Measurements from ENCODE around the gene GDF15.
A peak's percentile ranks its signal among the peaks of the same experiment; 100 is the strongest.
"Not testable (repeated sequence)": the region's sequence is repeated elsewhere in the genome, so short reads cannot be mapped to it uniquely, and the experiment has no call there.

The GDF15 gene

DNA sequence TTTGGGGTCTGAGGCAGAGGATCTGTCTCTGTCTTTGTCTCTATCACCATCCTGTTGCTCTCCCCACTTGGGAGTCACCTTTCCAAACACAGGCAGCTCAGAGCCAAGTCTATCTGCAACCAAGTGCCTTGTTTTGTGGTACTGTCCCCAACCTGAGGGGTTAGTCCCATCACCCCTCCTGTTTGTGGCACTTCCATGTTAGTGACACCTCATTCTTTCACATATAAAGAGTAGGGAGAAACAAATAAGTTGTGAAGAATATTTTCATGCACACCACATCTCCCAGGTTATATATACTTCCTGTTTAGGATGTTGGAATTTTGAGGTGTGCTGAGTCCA lies 3.7 kb downstream of the GDF15 start:
- no peak for DNase-seq
- intact Hi-C loops (cut with DNase I): loop anchor here (10.0 kb wide), 1 partner anchor 175 kb away; no protein-coding TSS in a partner anchor

DNA sequence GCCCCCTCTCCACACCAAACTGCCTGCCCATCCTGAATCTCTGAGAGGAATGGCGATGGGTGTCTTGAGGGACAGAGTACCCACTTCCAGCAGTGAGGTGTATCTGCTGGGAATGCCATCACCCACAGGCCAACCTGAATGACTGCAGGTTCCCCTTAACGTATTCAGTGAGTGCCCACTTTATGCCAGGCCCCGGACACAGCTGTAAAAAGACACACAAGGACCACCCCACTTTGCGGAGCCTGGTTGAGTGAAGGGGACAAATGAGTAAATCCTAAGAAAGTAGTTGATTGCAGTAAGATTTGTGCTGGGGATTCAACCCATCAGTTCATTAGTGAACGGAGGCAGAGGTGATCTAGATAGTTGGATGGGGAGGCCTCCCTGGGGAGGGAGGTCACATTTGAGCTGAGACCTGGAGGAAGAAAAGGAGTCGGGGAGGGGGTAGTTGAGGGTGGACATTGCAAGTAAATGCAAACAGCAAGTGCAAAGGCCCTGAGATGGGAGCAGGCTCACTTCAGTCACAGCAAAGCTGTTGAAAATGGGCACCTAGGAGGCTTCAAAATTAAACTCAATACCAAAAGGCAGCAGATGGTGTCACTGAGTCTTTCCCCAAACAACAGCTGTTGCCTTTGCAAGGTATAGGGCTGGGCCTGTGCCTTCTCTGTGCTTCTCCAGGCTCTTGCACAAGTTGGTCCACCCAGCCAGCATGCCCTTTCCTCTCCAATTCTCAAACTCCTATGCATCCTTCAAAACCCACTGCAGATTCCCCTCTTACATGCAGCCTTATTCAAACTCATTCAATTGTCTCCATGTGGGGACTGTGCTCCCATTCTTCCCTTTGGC lies 4.3 kb downstream of the GDF15 start:
- intact Hi-C loops (cut with DNase I): loop anchor here (10.0 kb wide), 1 partner anchor 175 kb away; no protein-coding TSS in a partner anchor

DNA sequence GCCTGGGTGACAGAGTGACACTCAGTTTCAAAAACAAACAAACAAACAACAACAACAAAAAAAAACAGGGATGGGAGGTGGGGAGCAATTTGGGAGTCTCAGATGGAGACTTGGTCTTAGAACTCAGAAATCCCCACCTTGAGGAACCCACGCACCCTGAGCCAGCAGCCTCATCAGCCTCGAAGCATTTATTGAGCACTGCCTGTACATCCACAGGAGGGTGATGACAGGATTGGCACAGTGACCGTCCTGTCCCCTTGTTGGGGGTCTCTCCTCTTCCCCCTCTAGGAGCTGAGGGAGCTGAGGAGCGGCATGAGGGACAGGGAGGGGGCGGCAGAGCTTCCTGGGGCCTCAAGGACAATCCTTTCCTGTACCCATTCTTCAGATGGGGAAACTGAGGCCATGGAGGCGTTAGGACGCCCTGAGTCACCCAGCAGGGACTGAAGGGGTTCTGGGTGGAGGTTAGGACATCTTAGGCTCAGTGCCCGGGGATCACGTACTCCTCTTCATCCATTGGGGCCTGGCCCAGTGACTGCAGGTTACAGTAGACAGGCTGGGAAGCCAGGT lies 5.6 kb downstream of the GDF15 start:
- no peak for DNase-seq
- intact Hi-C loops (cut with DNase I): loop anchor here (10.0 kb wide), 1 partner anchor 177 kb away; no protein-coding TSS in a partner anchor

More for the DNA sequence above, 4.3 kb downstream of the GDF15 start:
- DNase-seq: no peak

DNA sequence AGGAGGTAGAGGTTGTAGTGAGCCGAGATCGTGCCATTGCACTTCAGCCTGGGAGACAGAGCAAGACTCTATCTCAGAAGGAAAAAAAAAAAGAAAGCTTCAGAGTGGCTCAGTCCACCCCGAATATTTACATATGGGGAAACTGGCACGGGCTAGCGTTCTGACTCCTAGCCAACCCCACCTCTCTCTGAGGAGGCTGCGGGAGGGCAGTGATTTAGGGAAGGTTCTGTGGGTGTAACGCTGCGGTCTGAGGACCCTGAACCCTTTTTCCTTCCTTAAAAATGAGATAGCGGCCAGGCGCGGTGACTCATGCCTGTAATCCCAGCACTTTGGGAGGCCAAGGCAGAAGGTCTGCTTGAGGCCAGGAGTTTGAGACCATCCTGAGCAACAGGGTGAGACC lies 6.5 kb downstream of the GDF15 start:
- DNase-seq: peak in 1 of 10 donors; percentile 83
- intact Hi-C loops (cut with DNase I): loop anchor here (10.0 kb wide), 1 partner anchor 178 kb away; no protein-coding TSS in a partner anchor

DNA sequence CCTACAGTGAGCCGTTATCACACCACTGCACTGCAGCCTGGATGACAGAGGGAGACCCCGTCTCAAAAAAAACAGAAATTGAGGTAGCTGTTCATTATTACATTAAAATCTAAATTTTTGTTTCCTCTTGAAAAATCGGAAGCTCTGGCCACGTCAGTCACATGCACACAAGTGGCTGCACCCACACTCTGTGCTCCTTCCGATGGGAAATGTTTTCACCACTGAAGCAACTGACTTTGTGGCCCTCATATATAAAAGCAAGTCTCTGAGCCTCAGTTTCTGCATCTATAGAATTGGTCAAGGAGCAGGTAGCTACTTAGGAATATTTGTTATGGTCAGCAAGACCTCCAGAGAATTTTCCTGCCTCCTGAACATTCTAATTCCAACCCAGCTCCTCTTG lies 7.0 kb downstream of the GDF15 start:
- no peak for DNase-seq
- intact Hi-C loops (cut with DNase I): loop anchor here (10.0 kb wide), 1 partner anchor 178 kb away; no protein-coding TSS in a partner anchor

DNA sequence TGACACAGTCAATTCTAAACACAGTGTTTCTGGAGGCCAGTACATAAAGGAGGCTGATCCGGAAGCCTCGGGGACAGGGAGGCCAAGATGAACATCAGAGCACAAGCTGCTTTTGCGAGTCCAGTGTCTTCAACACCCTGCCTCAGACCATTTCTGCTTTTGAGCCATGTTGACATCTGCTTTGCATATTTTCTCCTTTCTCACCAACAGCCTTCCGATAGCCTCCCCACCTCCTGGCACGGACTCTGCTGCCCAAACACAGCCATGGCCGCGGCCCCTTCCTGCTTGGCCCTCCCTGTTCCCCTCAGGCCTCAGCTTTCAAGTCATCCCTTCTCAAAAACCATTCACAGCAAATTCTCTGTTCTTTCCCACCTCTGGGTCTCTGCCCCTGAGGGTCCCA lies 7.9 kb downstream of the GDF15 start:
- DNase-seq: peak in 1 of 10 donors; percentile 84
- intact Hi-C loops (cut with DNase I): loop anchor here (10.0 kb wide), 1 partner anchor 179 kb away; no protein-coding TSS in a partner anchor

DNA sequence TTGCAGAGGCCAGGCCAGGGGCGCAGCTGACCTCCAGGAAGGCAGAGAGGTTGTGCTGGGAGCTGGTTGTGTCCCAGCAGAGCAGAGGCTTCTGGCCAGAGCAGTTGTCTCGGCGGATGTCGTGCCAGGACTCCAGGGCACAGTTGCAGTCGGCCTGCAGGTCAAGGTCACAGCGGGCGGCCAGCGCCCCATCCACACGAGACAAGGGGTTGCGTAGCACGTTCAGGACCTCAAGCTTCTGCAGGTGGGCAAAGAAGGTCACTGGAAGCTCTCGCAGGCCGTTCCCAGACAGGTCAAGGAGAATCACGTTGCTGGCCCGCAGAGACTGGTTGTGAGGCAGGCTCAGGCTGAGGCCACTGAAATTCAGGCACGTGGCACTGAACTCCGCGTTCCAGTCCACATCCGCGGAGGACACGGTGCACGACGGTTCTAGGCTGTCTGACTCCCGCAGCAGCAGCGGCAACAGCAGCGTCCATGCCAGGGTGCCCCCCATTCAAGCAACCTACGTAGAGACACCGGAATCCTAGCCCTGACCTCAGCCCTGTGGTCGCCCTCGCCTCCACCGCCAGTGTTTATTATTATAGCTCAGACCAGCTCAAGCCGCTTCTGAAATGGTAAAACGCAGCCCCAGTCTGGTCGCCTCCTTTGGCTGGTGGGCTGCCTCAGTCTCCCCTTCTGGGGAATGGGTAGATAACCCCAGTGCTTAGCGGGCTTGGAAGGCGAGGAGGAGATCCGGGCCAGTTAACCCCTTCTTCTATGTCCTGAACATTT lies 10.7 kb downstream of the GDF15 start:
- intact Hi-C loops (cut with DNase I): loop anchor here (10.0 kb wide), 1 partner anchor 182 kb away; no protein-coding TSS in a partner anchor
- peak in 1 of 10 donors; percentile 73 for DNase-seq

DNA sequence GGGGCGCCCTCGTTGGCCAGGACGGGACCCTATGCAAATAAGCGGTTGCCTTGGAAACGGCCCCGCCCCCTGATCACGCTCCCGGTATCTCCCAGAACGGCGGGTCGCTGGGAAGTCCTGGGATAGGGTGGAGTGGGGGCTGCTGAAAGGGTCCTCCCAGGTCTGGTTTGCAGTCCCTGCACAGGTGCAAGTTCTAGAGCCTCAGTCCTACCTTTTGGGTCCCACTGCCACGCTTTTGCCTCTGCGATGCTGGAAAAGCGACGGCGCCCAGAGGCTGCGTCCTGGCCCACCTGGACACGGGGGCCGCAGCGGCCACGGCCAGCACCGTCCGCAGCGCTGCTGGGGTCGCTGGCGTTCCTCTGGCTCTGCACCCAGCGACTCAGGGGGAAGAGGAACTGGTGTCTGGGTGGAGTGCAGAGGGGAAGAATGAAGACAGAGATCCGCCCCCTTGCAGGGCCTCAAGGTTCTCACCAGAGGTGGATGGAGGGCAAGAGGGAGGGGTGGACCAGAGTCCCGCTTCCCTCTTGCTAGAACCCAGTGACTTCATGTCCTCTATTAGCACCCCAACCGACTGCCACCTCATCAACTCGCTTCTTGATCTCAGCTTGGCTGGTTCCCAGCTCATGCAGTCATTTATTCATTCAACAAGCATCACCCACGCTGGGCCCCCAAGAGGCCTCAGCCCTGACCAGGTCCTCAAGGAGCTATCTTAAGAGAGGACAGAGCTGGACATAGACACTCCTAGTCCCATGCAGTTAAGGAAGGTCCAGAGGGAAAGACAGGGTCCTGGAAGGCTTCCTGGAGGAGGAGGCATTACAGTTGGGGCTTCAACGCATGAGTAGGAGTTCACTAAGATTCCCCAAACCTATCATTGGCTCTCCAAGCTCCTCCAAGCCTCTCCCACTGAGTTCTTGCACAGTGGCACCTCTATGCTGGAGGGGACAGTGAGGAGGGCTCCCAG lies 11.6 kb downstream of the GDF15 start, which contains the start of gene LRRC25:
Gene LRRC25 (minus strand): TSS at position 381 of the 961 bp plus-strand sequence. CDS start 659 bp downstream, outside the sequence.
- intact Hi-C loops (cut with DNase I): loop anchor here (10.0 kb wide), 1 partner anchor 183 kb away; no protein-coding TSS in a partner anchor
- DNase-seq: peak in 1 of 10 donors; percentile 88

DNA sequence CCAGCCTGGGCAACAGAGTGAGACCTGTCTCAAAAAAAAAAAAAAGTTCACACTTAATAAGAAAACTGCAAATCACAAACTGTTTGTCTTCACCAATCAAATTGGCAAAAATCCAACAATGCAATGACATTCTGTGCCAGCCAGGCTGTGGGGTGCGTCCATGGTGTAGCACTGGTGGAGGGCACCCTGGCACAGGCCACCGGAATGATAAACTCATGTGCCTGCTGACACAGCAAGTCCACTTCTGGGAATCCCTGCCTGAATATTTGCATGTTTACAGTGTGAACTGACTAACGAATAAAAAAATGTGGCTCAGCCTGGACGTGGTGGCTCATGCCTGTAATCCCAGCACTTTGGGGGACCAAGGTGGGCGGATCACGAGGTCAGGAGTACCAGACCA lies 13.1 kb downstream of the GDF15 start:
- intact Hi-C loops (cut with DNase I): loop anchor here (10.0 kb wide), 1 partner anchor 184 kb away; no protein-coding TSS in a partner anchor
- DNase-seq: peak in 1 of 10 donors; percentile 82

DNA sequence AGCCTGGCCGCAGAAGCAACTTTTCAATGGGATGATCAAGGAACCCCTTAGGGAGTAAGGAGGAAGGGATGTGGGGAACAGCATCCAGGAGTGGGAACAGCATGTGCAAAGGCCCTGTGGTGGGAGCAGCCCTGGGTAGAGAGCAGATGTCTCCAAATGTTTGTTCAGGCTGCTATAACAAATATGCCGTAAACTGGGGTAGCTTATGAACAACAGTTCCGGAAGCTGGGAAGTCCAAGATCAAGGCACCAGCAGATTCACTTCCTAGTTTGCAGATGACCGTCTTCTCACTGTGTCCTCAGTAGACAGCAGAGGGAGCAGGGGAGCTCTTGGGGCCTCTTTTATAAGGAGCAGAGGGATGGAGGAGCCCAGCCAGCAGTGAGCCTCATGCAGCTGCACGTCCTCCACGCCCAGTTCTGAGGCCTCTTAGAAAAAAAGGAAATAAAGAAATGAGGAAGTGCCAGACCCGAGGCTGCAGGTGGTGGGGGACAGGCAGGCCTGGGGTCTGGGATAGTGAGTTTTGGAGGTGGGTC lies 15.7 kb downstream of the GDF15 start:
- peak in 2 of 10 donors; percentile 21 to 85 for DNase-seq
- intact Hi-C loops (cut with DNase I): no loop called here

DNA sequence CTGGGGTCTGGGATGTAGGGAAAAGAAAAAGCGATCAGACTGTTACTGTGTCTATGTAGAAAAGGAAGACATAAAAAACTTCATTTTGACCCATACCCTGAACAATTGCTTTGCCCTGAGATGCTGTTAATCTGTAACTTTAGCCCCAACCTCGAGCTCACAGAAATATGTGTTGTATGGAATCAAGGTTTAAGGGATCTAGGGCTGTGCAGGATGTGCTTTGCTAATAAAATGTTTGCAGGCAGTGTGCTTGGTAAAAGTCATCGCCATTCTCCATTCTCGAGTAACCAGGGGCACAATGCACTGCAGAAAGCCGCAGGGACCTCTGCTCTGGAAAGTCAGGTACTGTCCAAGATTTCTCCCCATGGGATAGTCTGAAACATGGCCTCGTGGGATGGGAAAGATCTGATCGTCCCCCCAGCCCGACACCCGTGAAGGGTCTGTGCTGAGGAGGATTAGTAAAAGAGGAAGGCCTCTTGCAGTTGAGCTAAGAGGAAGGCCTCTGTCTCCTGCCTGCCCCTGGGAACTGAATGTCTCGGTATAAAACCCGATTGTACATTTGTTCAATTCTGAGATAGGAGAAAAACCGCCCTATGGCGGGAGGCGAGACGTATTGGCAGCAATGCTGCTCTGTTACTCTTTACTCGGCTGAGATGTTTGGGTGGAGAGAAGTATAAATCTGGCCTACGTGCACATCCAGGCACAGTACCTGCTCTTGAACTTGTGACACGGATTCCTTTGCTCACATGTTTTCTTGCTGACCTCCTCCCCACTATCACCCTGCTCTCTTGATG lies 16.7 kb downstream of the GDF15 start:
- DNase-seq; intact Hi-C loops (cut with DNase I): not testable (repeated sequence)

DNA sequence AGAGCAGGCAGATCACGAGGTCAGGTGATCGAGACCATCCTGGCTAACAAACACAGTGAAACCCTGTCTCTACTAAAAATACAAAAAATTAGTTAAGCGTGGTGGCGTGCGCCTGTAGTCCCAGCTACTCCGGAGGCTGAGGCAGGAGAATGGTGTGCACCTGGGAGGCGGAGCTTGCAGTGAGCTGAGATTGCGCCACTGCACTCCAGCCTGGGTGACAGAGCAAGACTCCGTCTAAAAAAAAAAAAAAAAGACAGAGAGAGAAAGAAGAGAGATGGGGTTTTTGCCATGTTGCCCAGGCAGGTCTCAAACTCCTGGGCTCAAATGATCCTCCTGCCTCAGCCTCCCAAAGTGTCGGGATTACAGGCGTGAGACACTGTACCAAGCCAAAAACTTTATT lies 19.8 kb downstream of the GDF15 start:
- intact Hi-C loops (cut with DNase I): not testable (repeated sequence)

DNA sequence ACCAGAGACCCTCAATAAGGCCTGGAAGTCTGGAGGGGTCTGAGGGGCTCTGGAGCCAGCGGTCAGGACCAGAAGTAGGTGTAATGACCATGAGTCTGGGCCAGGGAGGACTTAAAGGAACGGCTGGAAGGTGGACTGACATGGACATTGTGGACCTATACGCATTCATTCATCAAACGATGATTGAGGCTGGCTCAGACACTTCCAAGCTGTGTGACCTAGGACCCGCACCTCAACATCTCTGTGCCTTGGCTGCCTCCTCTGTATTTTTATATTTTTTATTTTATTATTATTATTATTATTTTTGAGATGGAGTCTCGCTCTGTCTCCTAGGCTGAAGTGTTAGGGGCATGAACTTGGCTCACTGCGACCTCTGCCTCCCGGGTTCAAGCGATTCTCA lies 20.8 kb downstream of the GDF15 start:
- intact Hi-C loops (cut with DNase I): no loop called here
- no peak for DNase-seq

More for the DNA sequence above, 19.8 kb downstream of the GDF15 start:
- DNase-seq: not testable (repeated sequence)

DNA sequence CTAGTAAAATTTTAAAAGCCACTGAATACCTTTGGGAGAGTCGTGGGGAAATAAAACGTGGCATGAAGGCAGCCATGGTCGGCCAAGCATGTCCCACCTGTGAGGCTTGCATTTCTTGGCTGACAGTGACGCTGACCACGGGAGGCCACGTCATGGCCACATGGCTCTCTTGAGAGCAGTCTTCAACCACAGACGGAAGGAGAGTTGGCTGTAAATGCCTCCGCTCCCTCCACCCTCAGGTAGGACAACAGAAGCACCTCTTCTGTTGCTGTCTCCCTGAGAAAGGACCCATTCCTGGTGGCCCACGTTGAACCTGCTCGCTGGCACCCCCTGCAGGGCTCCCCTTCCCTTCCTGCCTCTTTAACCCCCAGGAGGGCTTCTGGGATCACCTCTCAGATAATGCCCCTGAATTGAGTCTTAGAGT lies 22.1 kb downstream of the GDF15 start:
- intact Hi-C loops (cut with DNase I): no loop called here
- DNase-seq: no peak

DNA sequence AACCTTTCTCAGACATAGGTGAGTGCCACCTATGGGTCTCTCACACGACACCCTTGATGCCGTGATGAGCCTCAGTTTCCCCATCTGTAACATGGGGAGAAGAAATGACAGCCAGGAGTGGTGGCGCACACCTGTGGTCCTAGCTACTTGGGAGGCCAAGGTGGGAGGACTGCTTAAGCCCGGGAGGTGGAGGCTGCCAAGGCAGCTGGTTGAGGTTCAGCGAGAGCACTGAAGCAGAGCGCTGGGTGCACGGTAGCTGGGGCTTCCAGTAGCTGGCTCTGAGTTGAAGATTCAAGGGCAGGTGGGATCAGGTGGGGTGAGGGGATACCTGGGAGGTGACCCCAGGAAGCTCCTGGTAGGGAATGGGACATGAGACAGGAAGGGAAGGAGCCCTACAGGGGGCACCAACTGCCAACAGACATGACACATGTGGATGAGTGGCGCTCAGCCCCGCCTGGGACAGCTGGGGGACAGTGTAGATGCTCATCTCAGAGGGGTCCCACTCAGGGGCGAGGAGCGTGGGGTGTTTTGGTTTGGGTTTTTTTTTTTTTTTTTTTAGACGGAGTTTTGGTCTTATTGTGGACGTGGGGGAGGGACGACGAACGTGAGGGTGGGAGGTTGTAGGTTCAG lies 26.8 kb downstream of the GDF15 start:
- DNase-seq: no peak
- intact Hi-C loops (cut with DNase I): loop anchor here (5.0 to 10.0 kb wide), 2 partner anchors 70 to 138 kb away; partner anchors contain the start of genes IQCN and PGPEP1

DNA sequence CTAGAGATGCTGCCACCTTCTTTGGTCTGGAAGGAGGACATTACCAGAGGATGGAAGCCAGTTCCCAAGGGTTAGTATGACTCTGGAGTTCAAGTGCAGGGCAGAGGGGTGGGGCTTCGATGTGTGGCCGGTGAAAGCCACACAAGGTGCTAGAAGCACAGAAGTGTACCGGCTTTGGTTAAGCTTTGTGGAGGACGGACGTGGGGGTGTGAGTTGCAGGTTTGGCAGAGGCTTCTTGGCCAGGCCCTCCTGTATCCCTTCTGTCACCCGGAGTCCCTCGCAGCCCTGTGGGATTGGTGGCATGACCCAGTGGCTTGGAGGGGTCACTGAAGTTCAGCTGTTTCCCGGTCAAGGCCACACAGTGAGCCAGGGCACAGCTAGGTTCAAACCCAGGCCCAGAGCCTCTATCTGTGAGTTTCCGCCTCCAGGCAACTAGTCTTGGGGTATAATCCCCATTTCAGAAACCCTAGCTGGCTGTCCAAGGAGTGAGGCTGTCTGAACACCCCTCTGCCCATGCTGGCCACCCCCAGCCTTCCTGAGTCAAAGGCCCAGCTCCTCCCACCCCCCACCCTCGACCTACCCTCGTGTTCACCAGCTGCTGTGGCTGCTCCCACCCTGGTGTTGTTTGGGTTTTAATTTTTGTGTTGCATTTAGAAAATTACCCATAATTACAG lies 28.7 kb downstream of the GDF15 start:
- DNase-seq: no peak
- intact Hi-C loops (cut with DNase I): loop anchor here (5.0 to 10.0 kb wide), 2 partner anchors 72 to 140 kb away; partner anchors contain the start of genes IQCN and PGPEP1
